Measurements from ENCODE around the gene UBE2K.
A peak's percentile ranks its signal among the peaks of the same experiment; 100 is the strongest.
"Not testable (repeated sequence)": the region's sequence is repeated elsewhere in the genome, so short reads cannot be mapped to it uniquely, and the experiment has no call there.

UBE2K gene

GRCh38 chr4:39698424-39699009 is 581 bp downstream of the UBE2K start:
- DNase-seq = peak; percentile 22

- no peak for DNase-seq
Observed at GRCh38 chr4:39699687-39700409, 1.9 kb downstream of the UBE2K start.

- DNase-seq = no peak
Observed at GRCh38 chr4:39700554-39700953, 2.6 kb downstream of the UBE2K start.

GRCh38 chr4:39702716-39703115 is 4.8 kb downstream of the UBE2K start:
- no peak for DNase-seq

- not testable (repeated sequence) for DNase-seq
Observed at GRCh38 chr4:39704789-39705188, 6.9 kb downstream of the UBE2K start.

GRCh38 chr4:39706334-39706733 is 8.4 kb downstream of the UBE2K start:
- peak; percentile 91 for DNase-seq

GRCh38 chr4:39706741-39707511 is 9.0 kb downstream of the UBE2K start:
- peak; percentile 79 for DNase-seq

- no peak for DNase-seq
Observed at GRCh38 chr4:39710098-39710896, 12.4 kb downstream of the UBE2K start.

GRCh38 chr4:39712819-39713607 is 15.1 kb downstream of the UBE2K start:
- no peak for DNase-seq

- peak; percentile 58 for DNase-seq
Observed at GRCh38 chr4:39713691-39714090, 15.8 kb downstream of the UBE2K start.

- DNase-seq = no peak
Observed at GRCh38 chr4:39714166-39714565, 16.2 kb downstream of the UBE2K start.

- no peak for DNase-seq
Observed at GRCh38 chr4:39715788-39716187, 17.9 kb downstream of the UBE2K start.

- DNase-seq = no peak
Observed at GRCh38 chr4:39716356-39716755, 18.4 kb downstream of the UBE2K start.

GRCh38 chr4:39717743-39718142 is 19.8 kb downstream of the UBE2K start:
- not testable (repeated sequence) for DNase-seq

GRCh38 chr4:39718366-39719323 is 20.7 kb downstream of the UBE2K start:
- DNase-seq = no peak

GRCh38 chr4:39719804-39720580 is 22.1 kb downstream of the UBE2K start:
- DNase-seq = no peak

GRCh38 chr4:39721273-39721672 is 23.3 kb downstream of the UBE2K start:
- DNase-seq = not testable (repeated sequence)

GRCh38 chr4:39721788-39722187 is 23.9 kb downstream of the UBE2K start:
- no peak for DNase-seq

GRCh38 chr4:39729557-39729956 is 31.6 kb downstream of the UBE2K start:
- DNase-seq = peak; percentile 24

GRCh38 chr4:39730072-39730471 is 32.1 kb downstream of the UBE2K start:
- peak; percentile 9 for DNase-seq

Data from fibroblast of skin of scalp (primary cell).